Measurements from ENCODE around the gene HSPG2. TPM values are rescaled to one million over a fixed set of nuclear protein-coding genes. Genes with fewer than 3 reads are reported as not detected.

HSPG2 gene
- total and polyA plus RNA-seq, 2 of the 13 experiments (the other 11 are each of a cell fraction or from before 2014, with no cell fraction given) = 9.1 to 13.1 TPM

DNA sequence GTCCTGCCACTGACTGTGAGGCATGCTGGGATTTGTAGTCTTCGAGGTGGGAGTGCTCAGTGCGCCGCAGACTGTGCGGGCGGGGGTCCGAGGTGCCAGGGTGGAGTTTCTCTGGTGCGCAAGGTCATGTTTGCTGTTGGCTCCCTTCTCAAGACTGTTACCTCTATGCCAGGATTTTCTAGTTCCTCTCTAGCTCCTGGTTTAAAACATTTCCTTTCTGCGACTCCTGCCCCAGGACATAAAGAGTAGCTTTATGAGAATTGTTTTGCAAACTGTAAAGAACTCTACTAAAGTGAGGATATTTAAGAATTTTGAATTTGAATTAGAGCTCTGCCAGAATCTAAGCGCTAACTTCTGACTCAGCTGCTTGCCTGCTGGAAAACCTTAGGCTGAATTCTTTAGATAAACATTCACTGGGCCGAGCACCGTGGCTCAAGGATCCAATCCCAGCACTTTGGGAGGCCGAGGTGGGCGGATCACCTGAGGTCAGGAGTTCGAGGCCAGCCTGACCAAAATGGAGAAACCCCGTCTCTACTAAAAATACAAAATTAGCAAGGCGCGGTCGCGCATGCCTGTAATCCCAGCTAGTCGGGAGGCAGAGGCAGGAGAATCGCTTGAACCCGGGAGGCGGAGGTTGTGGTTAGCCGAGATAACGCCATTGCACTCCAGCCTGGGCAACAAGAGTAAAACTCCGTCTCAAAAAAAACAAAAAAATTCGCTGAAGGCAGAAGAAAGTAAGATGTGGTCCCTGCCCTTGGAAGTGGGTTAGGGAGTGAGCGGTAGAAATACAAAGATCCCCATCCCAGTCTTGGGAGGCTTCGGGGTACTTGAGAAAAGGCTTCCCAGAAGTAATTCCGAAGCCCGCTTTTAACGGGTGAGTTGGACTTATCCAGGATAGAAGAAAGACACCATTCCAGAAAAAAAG lies 153.2 kb downstream of the HSPG2 start (continued):
- TF ChIP-seq, protein P1, sequence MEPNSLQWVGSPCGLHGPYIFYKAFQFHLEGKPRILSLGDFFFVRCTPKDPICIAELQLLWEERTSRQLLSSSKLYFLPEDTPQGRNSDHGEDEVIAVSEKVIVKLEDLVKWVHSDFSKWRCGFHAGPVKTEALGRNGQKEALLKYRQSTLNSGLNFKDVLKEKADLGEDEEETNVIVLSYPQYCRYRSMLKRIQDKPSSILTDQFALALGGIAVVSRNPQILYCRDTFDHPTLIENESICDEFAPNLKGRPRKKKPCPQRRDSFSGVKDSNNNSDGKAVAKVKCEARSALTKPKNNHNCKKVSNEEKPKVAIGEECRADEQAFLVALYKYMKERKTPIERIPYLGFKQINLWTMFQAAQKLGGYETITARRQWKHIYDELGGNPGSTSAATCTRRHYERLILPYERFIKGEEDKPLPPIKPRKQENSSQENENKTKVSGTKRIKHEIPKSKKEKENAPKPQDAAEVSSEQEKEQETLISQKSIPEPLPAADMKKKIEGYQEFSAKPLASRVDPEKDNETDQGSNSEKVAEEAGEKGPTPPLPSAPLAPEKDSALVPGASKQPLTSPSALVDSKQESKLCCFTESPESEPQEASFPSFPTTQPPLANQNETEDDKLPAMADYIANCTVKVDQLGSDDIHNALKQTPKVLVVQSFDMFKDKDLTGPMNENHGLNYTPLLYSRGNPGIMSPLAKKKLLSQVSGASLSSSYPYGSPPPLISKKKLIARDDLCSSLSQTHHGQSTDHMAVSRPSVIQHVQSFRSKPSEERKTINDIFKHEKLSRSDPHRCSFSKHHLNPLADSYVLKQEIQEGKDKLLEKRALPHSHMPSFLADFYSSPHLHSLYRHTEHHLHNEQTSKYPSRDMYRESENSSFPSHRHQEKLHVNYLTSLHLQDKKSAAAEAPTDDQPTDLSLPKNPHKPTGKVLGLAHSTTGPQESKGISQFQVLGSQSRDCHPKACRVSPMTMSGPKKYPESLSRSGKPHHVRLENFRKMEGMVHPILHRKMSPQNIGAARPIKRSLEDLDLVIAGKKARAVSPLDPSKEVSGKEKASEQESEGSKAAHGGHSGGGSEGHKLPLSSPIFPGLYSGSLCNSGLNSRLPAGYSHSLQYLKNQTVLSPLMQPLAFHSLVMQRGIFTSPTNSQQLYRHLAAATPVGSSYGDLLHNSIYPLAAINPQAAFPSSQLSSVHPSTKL (CRISPR knock-in tag; IDR thresholded peaks at IDR 0.05) = no peak; the same call in 1 of the 2 replicates
- TF ChIP-seq GLI4 (CRISPR knock-in tag; IDR thresholded peaks at IDR 0.05; ENCODE audit: borderline replicate concordance) (no peak), ZNF563 (CRISPR knock-in tag; IDR thresholded peaks at IDR 0.05) (no peak), ZNF224 (CRISPR knock-in tag; IDR thresholded peaks at IDR 0.05) (no peak), MIER2 (CRISPR knock-in tag; IDR thresholded peaks at IDR 0.05) (no peak), ZNF138 (CRISPR knock-in tag; IDR thresholded peaks at IDR 0.05; ENCODE audit: low read depth) (no peak), ZNF883 (CRISPR knock-in tag; IDR thresholded peaks at IDR 0.05; ENCODE audit: not compliant biosample characterization) (no peak)
- TF ChIP-seq, protein P2, sequence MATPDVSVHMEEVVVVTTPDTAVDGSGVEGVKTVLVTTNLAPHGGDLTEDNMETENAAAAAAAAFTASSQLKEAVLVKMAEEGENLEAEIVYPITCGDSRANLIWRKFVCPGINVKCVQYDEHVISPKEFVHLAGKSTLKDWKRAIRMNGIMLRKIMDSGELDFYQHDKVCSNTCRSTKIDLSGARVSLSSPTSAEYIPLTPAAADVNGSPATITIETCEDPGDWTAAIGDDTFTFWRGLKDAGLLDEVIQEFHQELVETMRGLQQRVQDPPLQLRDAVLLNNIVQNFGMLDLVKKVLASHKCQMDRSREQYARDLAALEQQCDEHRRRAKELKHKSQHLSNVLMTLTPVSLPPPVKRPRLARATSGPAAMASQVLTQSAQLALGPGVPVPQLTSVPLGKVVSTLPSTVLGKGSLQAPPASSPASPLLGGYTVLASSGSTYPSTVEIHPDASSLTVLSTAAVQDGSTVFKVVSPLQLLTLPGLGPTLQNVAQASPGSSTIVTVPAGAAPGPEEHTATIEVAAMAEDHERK (CRISPR knock-in tag; IDR thresholded peaks at IDR 0.05; ENCODE audit: low read depth) = peak; percentile 69
- TF ChIP-seq, protein P3, sequence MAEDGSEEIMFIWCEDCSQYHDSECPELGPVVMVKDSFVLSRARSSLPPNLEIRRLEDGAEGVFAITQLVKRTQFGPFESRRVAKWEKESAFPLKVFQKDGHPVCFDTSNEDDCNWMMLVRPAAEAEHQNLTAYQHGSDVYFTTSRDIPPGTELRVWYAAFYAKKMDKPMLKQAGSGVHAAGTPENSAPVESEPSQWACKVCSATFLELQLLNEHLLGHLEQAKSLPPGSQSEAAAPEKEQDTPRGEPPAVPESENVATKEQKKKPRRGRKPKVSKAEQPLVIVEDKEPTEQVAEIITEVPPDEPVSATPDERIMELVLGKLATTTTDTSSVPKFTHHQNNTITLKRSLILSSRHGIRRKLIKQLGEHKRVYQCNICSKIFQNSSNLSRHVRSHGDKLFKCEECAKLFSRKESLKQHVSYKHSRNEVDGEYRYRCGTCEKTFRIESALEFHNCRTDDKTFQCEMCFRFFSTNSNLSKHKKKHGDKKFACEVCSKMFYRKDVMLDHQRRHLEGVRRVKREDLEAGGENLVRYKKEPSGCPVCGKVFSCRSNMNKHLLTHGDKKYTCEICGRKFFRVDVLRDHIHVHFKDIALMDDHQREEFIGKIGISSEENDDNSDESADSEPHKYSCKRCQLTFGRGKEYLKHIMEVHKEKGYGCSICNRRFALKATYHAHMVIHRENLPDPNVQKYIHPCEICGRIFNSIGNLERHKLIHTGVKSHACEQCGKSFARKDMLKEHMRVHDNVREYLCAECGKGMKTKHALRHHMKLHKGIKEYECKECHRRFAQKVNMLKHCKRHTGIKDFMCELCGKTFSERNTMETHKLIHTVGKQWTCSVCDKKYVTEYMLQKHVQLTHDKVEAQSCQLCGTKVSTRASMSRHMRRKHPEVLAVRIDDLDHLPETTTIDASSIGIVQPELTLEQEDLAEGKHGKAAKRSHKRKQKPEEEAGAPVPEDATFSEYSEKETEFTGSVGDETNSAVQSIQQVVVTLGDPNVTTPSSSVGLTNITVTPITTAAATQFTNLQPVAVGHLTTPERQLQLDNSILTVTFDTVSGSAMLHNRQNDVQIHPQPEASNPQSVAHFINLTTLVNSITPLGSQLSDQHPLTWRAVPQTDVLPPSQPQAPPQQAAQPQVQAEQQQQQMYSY (CRISPR knock-in tag; IDR thresholded peaks at IDR 0.05) = peak; percentile 93
- TF ChIP-seq, protein P4, sequence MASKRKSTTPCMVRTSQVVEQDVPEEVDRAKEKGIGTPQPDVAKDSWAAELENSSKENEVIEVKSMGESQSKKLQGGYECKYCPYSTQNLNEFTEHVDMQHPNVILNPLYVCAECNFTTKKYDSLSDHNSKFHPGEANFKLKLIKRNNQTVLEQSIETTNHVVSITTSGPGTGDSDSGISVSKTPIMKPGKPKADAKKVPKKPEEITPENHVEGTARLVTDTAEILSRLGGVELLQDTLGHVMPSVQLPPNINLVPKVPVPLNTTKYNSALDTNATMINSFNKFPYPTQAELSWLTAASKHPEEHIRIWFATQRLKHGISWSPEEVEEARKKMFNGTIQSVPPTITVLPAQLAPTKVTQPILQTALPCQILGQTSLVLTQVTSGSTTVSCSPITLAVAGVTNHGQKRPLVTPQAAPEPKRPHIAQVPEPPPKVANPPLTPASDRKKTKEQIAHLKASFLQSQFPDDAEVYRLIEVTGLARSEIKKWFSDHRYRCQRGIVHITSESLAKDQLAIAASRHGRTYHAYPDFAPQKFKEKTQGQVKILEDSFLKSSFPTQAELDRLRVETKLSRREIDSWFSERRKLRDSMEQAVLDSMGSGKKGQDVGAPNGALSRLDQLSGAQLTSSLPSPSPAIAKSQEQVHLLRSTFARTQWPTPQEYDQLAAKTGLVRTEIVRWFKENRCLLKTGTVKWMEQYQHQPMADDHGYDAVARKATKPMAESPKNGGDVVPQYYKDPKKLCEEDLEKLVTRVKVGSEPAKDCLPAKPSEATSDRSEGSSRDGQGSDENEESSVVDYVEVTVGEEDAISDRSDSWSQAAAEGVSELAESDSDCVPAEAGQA (IDR thresholded peaks at IDR 0.05; ENCODE audit: low read depth) = peak; percentile 83; the same call in 1 of the 2 replicates
- TF ChIP-seq, protein P4 (CRISPR knock-in tag; IDR thresholded peaks at IDR 0.05; ENCODE audit: borderline replicate concordance) = no peak
